Measurements from ENCODE around the gene TBX20.
"Not testable (repeated sequence)": the region's sequence is repeated elsewhere in the genome, so short reads cannot be mapped to it uniquely, and the experiment has no call there.

GRCh38 chr7:35220176-35220575 lies 33.7 kb downstream of the TBX20 start:
- TF ChIP-seq E2F5 (CRISPR knock-in tag; IDR thresholded peaks at IDR 0.05); E2F4 (CRISPR knock-in tag; IDR thresholded peaks at IDR 0.05; ENCODE audit: low read depth); BRF1 (IDR thresholded peaks at IDR 0.05; ENCODE audit: borderline replicate concordance, extremely low read depth, insufficient read length); EP300 (IDR thresholded peaks at IDR 0.05; ENCODE audit: low read length); RAD21 (CRISPR knock-in tag; conservative IDR thresholded peaks at IDR 0.05 in 1 of 2, IDR thresholded peaks at IDR 0.05 in 1 of 2); HDAC8 (tag; IDR thresholded peaks at IDR 0.05); THRA (IDR thresholded peaks at IDR 0.05); ETV6 (IDR thresholded peaks at IDR 0.05; ENCODE audit: borderline replicate concordance in 1 of 2, low read depth in 2 of 2, low read length in 1 of 2); ETV6 (CRISPR knock-in tag; IDR thresholded peaks at IDR 0.05; ENCODE audit: borderline replicate concordance); FOS (IDR thresholded peaks at IDR 0.05; ENCODE audit: extremely low read depth, insufficient read length); MAFG (tag; conservative IDR thresholded peaks at IDR 0.05); NFE2L1 (tag; IDR thresholded peaks at IDR 0.05; ENCODE audit: borderline replicate concordance, low read depth); POLR2A (conservative IDR thresholded peaks at IDR 0.05): not testable (repeated sequence)

Data from K562 (cell line).